Keratinocyte (primary cell): ENCODE data around the gene TMEM37. TPM values are rescaled to one million over a fixed set of nuclear protein-coding genes. Genes with fewer than 3 reads are reported as not detected.

ENCODE experiments used
- DNase-seq: peaks from one replicate; pipeline ENCODE4 v3.0.0-alpha.2; 2011; ENCODE audit warnings: low read depth, missing footprints, low spot score
- FAIRE-seq: peaks from 2 replicates; lab custom pipeline; 2011; peaks lifted over from hg19 to GRCh38; lab: Jason Lieb, UNC
- H2AFZ ChIP-seq: 2 replicates; pipeline ENCODE4 v1.6.0; 2012; ENCODE audit warnings: low read length, control low read depth, inconsistent platforms; ENCODE audit not compliant: control insufficient read depth
- H3K27ac ChIP-seq: 2 replicates; pipeline ENCODE4 v1.5.1; 2011; ENCODE audit warnings: low read length; ENCODE audit not compliant: control insufficient read depth, insufficient read depth
- H3K27me3 ChIP-seq: 3 replicates; pipeline ENCODE4 v1.6.0; 2011; ENCODE audit warnings: low read length; ENCODE audit not compliant: control insufficient read depth, insufficient read depth; ENCODE audit errors: extremely low read depth
- H3K36me3 ChIP-seq, 2 experiments: 2 replicates in 1 of 2; 3 replicates in 1 of 2; pipeline ENCODE4 v1.5.1; 2011; ENCODE audit warnings: low read length in 2 of 2, mild to moderate bottlenecking in 1 of 2; ENCODE audit not compliant: control insufficient read depth in 2 of 2, insufficient read depth in 2 of 2; ENCODE audit errors: extremely low read depth in 1 of 2
- H3K4me1 ChIP-seq: 3 replicates; pipeline ENCODE4 v1.5.1; 2011; ENCODE audit warnings: low read length; ENCODE audit not compliant: control insufficient read depth, insufficient read depth; ENCODE audit errors: extremely low read depth
- H3K4me2 ChIP-seq: 3 replicates; pipeline ENCODE4 v1.6.0; 2011; ENCODE audit warnings: low read depth, low read length; ENCODE audit not compliant: control insufficient read depth, insufficient read depth; ENCODE audit errors: extremely low read depth
- H3K4me3 ChIP-seq, 3 experiments: fragments of 200-600 bp in 1 of 3; sonication (generic) in 1 of 3; 2 replicates in 2 of 3; 3 replicates in 1 of 3; pipeline ENCODE4 v1.5.1; 2011 to 2016; ENCODE audit warnings: low read length in 3 of 3, mild to moderate bottlenecking in 3 of 3, control low read depth in 2 of 3, inconsistent platforms in 1 of 3, low read depth in 1 of 3, mixed read lengths in 1 of 3, mixed run types in 1 of 3, moderate library complexity in 1 of 3; ENCODE audit not compliant: control insufficient read depth in 2 of 3, insufficient read depth in 2 of 3; ENCODE audit errors: extremely low read depth in 1 of 3
- H3K79me2 ChIP-seq: 2 replicates; pipeline ENCODE4 v1.6.0; 2012; ENCODE audit warnings: low read length; ENCODE audit not compliant: control insufficient read depth, insufficient read depth
- H3K9ac ChIP-seq: 3 replicates; pipeline ENCODE4 v1.6.0; 2011; ENCODE audit warnings: low read length; ENCODE audit not compliant: control insufficient read depth, insufficient read depth; ENCODE audit errors: extremely low read depth
- H3K9me1 ChIP-seq: 3 replicates; pipeline ENCODE4 v1.6.0; 2011; ENCODE audit warnings: low read length; ENCODE audit not compliant: control insufficient read depth, insufficient read depth; ENCODE audit errors: extremely low read depth
- H3K9me3 ChIP-seq: 2 replicates; pipeline ENCODE4 v1.5.1; 2012; ENCODE audit warnings: low read depth, low read length; ENCODE audit not compliant: control insufficient read depth
- H4K20me1 ChIP-seq: 3 replicates; pipeline ENCODE4 v1.6.0; 2011; ENCODE audit warnings: low read length; ENCODE audit not compliant: control insufficient read depth, insufficient read depth; ENCODE audit errors: extremely low read depth
- CTCF ChIP-seq, 3 experiments: IDR thresholded peaks in 1 of 3; conservative IDR thresholded peaks in 1 of 3; optimal IDR thresholded peaks in 1 of 3; 2 replicates in 2 of 3; 3 replicates in 1 of 3; pipeline versions ENCODE3 to v1.5.1; 2011; ENCODE audit warnings: low read length in 3 of 3, mild to moderate bottlenecking in 3 of 3, moderate library complexity in 2 of 3, control low read depth in 1 of 3, inconsistent platforms in 1 of 3; ENCODE audit not compliant: insufficient read depth in 2 of 3; ENCODE audit errors: extremely low read depth in 1 of 3
- EZH2 ChIP-seq: IDR thresholded peaks from one replicate; pipeline ENCODE4 v1.6.1; 2012; ENCODE audit warnings: inconsistent platforms, mild to moderate bottlenecking, low read length, moderate library complexity
- dilution Hi-C: fragments of 300-500 bp; cut with MboI; formaldehyde crosslinking; loops from one replicate; pipeline ENCODE4 v1.7.0; 2020; ENCODE audit warnings: low sequenced_read_pairs; ENCODE audit not compliant: extremely low pct_ligation_motif_present
- polyA plus RNA-seq, 5 experiments: library from polyadenylated mRNA; depleted of rRNA in 3 of 5; stranded (reverse) in 3 of 5; stranded (forward) in 1 of 5; unstranded in 1 of 5; fragments of >200 nt; gene quantifications; 1 replicate in 1 of 5; 2 replicates in 3 of 5; 3 replicates in 1 of 5; pipeline versions ENCODE4 v1.2.1 to v1.2.3, GENCODE V29; 2011 to 2012; ENCODE audit warnings: missing spikeins in 2 of 5, low read depth in 1 of 5, low replicate concordance in 1 of 5

TMEM37 gene
- polyA plus RNA-seq, 1 donor (not counting 4 experiments of a cell fraction or from before 2014, with no cell fraction given), result 0.18 TPM

GRCh38 chr2:119428488-119429224 is 3.0 kb upstream of the TMEM37 start:
- H2AFZ ChIP-seq, result no peak overlapping the region
- no peaks in the 10 kb centered on the region for H4K20me1 ChIP-seq
- no peaks in the 10 kb centered on the region for H3K9me3 ChIP-seq
- H3K4me3 ChIP-seq, result no peak overlapping the region
- FAIRE-seq, result no peak
- no peaks in the 10 kb centered on the region for H3K9me1 ChIP-seq
- H3K9ac ChIP-seq, result no peak overlapping the region
- H3K36me3 ChIP-seq, result no peaks in the 10 kb centered on the region
- peaks cover 43% of the 10 kb centered on the region for H3K27me3 ChIP-seq
- DNase-seq, result no peak
- dilution Hi-C loops, result no loop called here
- H3K27ac ChIP-seq, result no peak overlapping the region
- no peaks in the 10 kb centered on the region for H3K79me2 ChIP-seq
- no peak overlapping the region for H3K4me2 ChIP-seq
- peaks cover 9% of the 10 kb centered on the region for H3K4me1 ChIP-seq
- TF ChIP-seq EZH2 (no peak), CTCF (optimal IDR thresholded peaks at IDR 0.05 in 1 of 3, IDR thresholded peaks at IDR 0.05 in 1 of 3, conservative IDR thresholded peaks at IDR 0.05 in 1 of 3; ENCODE audit: extremely low read depth in 1 of 3, insufficient read depth in 2 of 3, low read length in 3 of 3) (no peak)

- H3K27ac ChIP-seq, result no peak overlapping the region
- DNase-seq, result no peak
These were observed 2.3 kb upstream of the TMEM37 start for GRCh38 chr2:119429225-119429981.

More at GRCh38 chr2:119429225-119429981, 2.3 kb upstream of the TMEM37 start:
- H3K9me3 ChIP-seq, result no peaks in the 10 kb centered on the region
- no peak overlapping the region for H3K4me2 ChIP-seq
- no peaks in the 10 kb centered on the region for H3K9me1 ChIP-seq
- no peaks in the 10 kb centered on the region for H3K79me2 ChIP-seq
- peaks cover 43% of the 10 kb centered on the region for H3K27me3 ChIP-seq
- H3K4me1 ChIP-seq, result peaks cover 9% of the 10 kb centered on the region
- dilution Hi-C loops, result no loop called here
- no peak for FAIRE-seq
- no peaks in the 10 kb centered on the region for H4K20me1 ChIP-seq
- H3K4me3 ChIP-seq, result no peak overlapping the region
- H3K36me3 ChIP-seq, result no peaks in the 10 kb centered on the region
- no peak overlapping the region for H3K9ac ChIP-seq
- no peak overlapping the region for H2AFZ ChIP-seq
- TF ChIP-seq CTCF (optimal IDR thresholded peaks at IDR 0.05 in 1 of 3, IDR thresholded peaks at IDR 0.05 in 1 of 3, conservative IDR thresholded peaks at IDR 0.05 in 1 of 3; ENCODE audit: extremely low read depth in 1 of 3, insufficient read depth in 2 of 3, low read length in 3 of 3) (no peak), EZH2 (peak; percentile 9)
